Renal cortical epithelial cell (primary cell): ENCODE measurements around the gene GPR171. TPM values are rescaled to one million over a fixed set of nuclear protein-coding genes. Genes with fewer than 3 reads are reported as not detected.

Experiments used
- DNase-seq: peaks from one replicate; pipeline ENCODE4 v3.0.0-alpha.2; 2011; ENCODE audit warnings: low read depth
- total RNA-seq: library from RNA; depleted of rRNA; stranded (reverse); fragments of >200 nt; gene quantifications from 2 replicates; pipeline ENCODE4 v1.2.3, GENCODE V29; 2014

The GPR171 gene
- total RNA-seq, 1 donor from 2014 or later, result not detected

GRCh38 chr3:151213881-151214280 is 10.9 kb upstream of the GPR171 start:
- no peak for DNase-seq

- no peak for DNase-seq
These were observed 10.1 kb upstream of the GPR171 start for GRCh38 chr3:151213151-151213550.

GRCh38 chr3:151210676-151211381 is 7.8 kb upstream of the GPR171 start:
- DNase-seq, result peak; percentile 28

GRCh38 chr3:151209654-151210053 is 6.6 kb upstream of the GPR171 start:
- no peak for DNase-seq

- DNase-seq, result no peak
These were observed 3.2 kb upstream of the GPR171 start for GRCh38 chr3:151206201-151206600.

- no peak for DNase-seq
These were observed 2.5 kb upstream of the GPR171 start for GRCh38 chr3:151205482-151205881.

- no peak for DNase-seq
These were observed 1.8 kb upstream of the GPR171 start for GRCh38 chr3:151204530-151205402.

- no peak for DNase-seq
These were observed 1.8 kb downstream of the GPR171 start for GRCh38 chr3:151201051-151201730.

- no peak for DNase-seq
These were observed 2.4 kb downstream of the GPR171 start for GRCh38 chr3:151200586-151200985.

- DNase-seq, result no peak
These were observed 3.2 kb downstream of the GPR171 start for GRCh38 chr3:151199554-151200438.

- no peak for DNase-seq
These were observed 4.2 kb downstream of the GPR171 start for GRCh38 chr3:151198849-151199248.

- peak; percentile 45 for DNase-seq
These were observed 4.8 kb downstream of the GPR171 start for GRCh38 chr3:151197981-151198767.

GRCh38 chr3:151197228-151197627 is 5.8 kb downstream of the GPR171 start:
- no peak for DNase-seq

GRCh38 chr3:151196434-151196833 is 6.6 kb downstream of the GPR171 start:
- DNase-seq, result peak; percentile 17

- DNase-seq, result no peak
These were observed 7.2 kb downstream of the GPR171 start for GRCh38 chr3:151195826-151196225.

- no peak for DNase-seq
These were observed 10.5 kb downstream of the GPR171 start for GRCh38 chr3:151192545-151192944.

GRCh38 chr3:151191095-151191494 is 11.9 kb downstream of the GPR171 start:
- no peak for DNase-seq

GRCh38 chr3:151183265-151183671 is 19.7 kb downstream of the GPR171 start:
- DNase-seq, result no peak

- DNase-seq, result no peak
These were observed 20.5 kb downstream of the GPR171 start for GRCh38 chr3:151182349-151183079.
